HG02678 (cell line): ENCODE results near the gene TCF12.
A peak's percentile ranks its signal among the peaks of the same experiment; 100 is the strongest.
"Not testable (repeated sequence)": the region's sequence is repeated elsewhere in the genome, so short reads cannot be mapped to it uniquely, and the experiment has no call there.

ENCODE experiments used
- ATAC-seq: cut with Tn5 transposase; IDR thresholded peaks from one replicate; pipeline ENCODE4 v1.9.1; 2021; ENCODE audit warnings: mild to moderate bottlenecking, moderate library complexity; ENCODE audit not compliant: unreplicated experiment

The TCF12 gene

DNA sequence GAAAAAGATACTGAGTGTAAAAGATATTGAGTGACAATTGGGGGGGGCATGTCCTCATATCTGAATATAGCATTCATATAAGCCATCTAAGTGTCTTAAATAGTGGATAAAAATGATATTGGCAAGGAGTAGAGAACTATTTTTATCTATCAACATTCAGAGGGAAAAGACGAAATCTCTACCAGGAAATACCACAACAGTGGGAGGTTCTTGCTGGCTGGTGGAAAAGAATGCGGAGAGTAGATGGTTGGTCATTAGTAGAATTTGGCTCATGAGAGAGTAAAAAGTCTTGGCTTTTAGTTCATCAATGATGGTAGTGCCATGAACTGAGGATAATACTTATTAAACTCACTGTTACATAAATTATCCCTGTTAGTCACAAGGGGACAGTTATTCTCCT lies 4.8 kb upstream of the TCF12 start:
- no peak for ATAC-seq

DNA sequence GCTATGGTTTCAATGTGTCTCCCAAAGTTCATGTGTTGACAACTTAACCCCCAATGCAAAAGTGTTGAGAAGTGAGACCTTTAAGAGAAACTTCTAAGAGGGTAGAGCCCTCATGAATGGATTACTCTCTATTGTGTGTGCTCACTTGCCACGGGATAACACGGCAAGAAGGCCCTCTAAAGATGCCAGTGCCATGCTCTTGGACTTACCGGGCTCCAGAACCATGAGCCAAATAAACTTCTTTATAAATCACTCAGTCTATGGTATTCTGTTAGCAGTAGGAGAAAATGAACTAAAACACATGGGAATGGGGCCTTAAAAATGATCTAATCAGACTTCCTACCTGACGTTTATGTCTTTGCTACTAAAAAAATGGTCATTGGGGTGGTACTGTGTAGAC lies 2.6 kb upstream of the TCF12 start:
- ATAC-seq, result no peak

DNA sequence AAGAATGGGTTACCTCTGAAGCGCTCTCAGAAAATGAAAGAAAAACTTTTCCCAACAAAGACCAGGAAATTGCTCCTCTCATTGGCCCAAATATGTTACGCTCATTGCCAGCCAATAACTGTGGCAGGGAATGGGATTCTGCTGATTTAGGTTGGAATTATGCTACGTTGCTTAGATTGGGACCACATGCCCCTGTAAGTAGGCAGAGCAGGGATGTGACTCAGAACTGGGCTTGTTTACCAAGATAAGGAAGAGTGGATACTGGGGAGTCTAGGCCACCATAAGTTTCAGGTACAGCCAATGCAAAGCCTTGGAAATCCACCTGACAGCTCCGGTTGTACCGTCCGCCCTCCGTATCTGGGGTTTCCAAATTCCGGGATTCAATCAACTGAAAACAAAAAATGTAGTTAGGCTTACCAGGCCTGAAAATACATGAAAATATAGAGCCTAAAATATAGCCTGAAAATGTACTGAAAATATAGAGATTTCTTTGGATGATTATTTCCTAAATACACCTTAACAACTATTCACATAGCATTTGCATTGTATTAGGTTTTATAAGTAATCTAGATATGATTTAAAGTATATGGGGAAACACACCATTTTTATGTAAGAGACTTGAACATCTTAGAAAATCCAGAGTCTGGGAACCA lies 1.5 kb upstream of the TCF12 start:
- ATAC-seq, result no peak

DNA sequence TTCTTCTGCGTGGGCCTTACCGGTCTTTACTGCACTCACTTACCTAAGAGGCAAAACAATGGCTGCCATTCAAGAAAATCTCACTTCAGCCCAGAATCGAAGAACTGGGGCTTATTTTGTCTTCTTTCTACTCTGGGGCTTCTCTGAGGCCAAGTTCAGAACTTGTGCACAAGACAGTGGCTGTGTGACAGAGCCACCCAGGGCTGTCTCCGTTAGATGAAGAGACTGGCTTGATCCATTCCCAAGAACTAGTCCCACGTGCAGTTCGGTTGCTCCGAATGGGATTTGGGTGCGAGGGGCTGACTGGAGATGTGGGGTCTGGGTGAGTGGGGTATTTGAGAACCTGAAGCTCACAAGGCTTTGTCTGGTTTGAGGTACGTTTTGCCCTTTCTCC lies 795 bp upstream of the TCF12 start:
- ATAC-seq, result no peak

DNA sequence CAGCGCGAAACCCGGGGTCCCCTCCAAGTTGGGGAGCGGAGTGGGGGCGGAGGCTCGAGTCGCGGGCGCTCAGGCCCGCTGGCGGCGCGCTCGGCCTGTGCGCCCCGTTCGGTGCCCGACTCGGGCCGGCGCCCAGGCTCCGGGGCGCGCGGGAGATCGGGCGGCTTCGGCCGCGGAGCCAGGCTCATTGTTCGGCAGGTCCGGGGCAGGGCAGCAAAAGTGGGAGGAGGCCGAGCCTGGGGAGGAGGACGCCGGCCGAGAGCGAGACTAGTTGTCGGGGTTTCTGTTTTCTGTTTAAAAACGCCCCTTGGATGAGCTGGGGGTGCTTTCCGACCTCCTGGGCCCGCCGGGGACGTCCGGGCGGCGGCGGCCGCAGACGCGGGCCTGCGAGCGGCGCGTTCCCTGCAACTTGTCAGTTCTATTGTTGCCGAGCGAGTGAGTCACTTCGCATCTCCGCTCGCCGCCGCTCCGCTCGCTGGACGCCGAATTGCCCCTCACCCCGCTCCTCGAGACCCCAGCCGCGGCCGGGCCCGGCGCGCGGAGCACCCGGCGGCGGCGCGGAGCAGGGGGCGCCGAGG lies 676 bp downstream of the TCF12 start:
- ATAC-seq, result peak; percentile 29

DNA sequence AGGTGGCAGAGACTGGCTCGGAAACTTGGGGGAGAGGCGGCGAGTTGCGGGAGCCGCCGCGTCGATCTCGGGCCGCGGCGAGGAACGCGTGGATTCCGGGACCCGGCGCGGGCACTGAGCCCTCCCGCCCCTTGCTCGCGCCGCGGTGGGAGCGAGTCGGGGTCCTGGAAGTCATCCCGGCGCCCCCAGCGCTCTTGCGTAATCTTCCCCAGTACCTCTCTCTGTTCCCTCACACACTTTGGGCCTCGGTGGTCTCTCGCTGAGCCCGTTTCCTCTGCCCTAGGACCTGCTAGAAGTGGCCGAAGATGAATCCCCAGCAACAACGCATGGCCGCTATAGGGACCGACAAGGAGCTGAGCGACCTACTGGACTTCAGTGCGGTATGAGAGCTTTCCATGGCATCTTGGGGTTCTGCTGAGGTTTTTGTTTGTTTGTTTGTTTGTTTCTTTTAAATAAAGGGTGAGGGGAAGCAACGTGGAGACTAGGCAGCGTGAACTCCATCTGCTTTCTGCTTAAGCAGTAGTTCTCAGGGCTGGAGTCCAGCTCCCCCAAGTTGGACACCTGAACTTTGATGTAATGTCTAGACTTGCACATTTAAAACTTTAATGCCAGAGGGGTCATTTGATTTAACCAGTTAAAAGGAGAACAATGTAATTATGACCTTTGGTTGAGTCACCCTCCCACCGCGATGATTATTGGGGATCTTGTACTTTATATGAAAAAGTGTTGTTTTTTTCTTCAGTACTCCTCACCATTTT lies 1.3 kb downstream of the TCF12 start:
- ATAC-seq, result no peak

DNA sequence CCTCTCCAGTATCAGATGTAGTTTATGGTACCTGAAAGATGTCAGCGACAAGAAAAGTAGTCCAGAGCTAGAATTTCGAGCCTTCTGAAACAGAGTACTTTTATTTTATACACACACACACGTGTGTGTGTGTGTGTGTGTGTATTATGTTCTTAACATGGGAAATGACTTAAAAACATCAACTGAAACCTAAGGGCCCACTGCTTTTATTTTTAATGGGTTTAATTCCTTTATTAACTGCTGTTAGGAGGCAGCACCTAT lies 1.9 kb downstream of the TCF12 start:
- ATAC-seq, result no peak

DNA sequence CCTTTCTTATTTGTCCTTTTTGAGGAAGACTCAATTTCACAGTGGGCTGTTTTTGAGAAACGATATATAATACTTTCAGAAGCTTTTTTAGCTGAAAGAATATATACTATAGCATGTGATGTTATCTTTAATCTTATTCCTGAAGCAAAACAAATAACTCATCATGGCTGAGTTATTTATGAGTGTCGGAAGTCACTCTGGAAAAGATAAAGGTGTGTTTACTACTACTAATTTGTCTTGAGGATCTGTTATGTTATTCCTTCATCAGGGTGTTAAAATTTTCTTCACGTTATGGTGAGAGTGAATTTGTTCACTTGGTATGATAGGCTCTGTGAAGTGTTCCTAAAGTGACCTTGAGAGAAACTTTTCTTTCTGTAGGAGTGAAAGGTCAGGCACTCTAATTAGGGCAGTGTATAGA lies 4.7 kb downstream of the TCF12 start:
- ATAC-seq, result no peak

DNA sequence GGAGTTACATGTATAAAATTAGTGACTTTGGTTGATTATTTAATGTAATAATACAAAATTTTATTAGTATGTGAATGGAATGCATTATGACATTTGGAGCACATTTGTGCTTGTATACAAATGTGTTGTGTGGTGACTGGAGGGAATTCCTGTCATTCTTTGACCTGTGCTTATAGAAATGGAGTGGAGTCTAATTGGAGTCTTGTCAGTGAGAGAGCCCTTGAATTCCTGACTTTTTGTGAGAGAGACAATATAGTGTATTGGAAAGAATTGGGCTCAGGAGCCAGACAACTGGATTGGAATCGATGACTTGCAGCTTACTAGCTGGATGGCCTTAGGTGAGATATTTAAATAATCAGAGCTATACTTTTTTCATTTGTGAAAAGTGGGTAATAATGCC lies 9.4 kb downstream of the TCF12 start:
- ATAC-seq, result no peak

DNA sequence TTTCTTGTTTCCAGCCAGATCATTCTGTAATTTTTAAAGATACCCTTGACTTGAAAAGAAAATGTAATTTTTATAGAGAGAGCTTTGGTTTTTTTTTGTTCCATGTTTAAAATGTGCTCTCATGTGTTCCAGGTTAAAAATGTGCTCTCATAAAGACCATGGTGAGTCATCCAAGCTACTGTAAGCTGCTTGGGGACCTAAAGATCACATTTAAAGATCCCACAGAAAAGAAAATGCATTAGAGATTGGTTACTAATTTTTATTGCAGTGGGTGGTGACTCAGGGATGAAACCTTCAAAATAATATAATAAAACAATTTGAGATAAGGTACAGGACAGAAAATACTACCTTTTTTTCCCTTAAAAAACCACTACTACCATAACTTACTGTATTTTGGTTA lies 11.0 kb downstream of the TCF12 start:
- no peak for ATAC-seq

DNA sequence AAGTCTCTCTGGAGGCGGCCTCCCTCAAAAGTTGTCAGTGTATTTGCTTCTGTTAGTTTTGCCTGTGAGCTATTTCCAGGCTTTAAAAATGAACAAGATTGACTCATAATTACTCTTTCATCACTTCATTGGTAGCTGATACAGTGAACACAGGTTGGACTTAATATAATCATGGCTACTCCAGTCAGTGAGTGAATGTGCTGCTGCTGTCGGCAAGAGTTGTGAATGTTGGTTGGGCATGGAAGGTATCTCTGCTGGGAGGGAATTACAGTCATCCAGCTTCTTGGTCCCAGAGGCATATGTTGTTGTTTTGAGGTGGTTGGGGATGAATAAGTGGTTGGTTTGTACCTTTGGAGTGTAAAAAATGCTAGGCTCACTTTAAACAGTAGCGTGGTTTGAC lies 11.5 kb downstream of the TCF12 start:
- no peak for ATAC-seq

DNA sequence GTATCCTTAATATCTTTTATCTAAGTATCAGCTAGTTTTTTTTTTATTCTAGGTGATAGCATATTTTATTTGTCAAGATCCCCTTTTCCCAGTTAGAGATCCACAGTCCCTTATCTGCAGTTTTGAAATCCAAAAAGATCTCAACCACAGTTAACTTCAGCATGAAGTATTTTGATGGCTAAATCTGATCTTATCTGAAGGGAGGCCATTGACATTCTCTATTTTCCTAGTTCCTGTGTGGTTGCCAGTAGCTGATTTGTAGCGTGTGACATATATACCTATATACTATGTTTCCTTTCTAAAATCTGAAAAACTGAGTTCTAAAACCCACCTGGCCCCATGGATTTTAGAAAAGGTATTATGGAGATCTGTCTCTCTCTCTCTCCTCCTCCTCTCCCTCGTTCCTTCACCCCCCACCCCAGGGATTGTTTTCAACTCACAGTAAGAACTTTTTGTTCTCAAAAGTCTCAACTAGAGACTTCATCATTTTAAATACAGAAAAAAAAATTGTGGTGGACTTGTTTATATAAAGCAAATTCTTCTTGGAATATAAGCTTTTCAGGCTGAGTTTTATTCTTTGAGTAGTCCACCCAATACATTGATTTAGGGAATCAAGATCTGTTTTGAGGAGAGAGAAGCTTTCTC lies 12.3 kb downstream of the TCF12 start:
- no peak for ATAC-seq

DNA sequence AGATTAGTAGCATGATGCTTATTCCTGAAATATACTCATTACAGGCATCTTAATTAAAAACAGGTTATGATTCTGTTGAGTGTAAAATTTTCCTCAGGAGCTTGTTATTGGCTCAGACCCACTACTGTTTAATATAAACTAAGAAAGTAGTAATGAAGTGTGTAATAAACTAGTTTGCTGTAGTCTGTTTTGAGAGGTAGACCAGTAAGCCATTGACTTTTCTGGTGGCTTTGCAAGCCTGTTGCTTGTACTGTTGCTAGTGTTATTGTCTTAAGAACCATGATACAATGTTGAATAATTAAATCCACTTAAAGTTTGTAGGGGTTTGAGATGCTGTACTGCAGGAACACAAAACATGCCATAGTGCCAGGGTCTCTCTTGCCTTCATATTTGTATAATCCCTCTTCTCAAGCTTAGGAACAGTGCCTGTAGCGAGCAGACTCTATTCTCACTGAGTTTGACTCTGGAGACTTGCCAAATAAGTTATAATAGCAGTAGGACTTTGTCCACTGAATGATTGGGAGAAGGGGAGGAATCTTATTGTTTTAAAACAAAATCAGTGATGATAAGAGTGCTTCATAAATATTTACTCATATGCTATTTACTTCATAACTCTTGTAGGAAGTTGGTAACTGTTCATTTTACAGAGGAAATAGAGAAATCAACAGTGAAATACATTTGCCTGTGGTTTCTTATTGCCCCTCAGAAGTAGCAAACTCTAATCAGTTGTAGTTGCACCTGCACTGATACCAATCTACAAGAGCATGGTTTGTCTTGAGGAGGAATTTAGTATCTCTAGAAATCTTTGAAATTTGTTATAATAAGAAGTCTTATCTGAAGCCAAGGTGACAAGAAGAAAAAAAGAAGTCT lies 13.4 kb downstream of the TCF12 start:
- ATAC-seq, result peak; percentile 62

DNA sequence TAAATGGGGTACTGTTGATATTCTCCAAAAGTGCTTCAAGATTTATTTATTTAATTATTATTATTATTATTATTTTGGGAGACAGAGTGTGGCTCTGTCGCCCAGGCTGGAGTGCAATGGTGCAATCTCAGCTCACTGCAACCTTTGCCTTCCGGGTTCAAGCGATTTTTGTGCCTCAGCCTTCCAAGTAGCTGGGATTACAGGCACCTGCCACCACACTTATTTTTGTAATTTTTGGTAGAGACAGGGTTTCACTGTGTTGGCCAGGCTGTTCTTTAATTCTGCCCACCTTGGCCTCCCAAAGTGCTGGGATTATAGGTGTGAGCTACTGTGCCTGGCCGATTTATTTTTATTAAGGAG lies 14.0 kb downstream of the TCF12 start:
- not testable (repeated sequence) for ATAC-seq

DNA sequence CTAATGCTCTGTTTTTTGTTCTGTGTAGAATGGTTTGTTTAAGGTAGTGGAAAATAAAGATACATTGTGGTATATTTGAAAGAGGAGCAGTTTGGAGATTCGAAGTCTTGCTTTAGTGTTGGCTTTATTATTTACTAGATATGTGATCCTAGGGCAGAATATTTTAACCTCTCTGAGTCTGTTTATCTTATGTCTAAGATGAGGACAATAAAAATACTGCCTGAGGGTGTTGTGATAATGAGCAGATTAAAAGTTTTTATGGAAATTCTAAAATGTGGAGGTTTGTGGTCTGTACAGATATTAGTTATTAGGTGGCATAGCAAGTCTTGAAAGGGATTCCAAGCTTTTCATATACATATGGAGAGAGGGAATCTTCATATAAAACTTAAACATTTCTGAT lies 15.0 kb downstream of the TCF12 start:
- ATAC-seq, result no peak

DNA sequence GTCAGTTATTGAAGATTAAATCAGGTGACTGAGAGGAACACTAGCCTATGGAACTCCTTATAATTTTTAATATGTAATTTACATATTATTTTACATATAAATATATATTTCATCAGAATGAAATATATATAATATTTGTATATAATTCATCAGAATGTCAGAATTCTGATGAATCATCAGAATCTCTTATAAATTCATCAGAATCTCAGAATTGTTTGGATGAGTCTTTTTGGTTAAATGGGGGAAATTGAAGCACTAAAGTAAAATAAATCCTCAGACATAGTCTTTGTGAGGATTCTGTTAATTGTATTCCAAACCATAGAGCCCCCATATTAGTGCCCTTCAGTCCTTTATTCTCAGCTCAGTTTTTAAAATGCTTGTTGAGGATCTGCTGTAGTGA lies 15.4 kb downstream of the TCF12 start:
- no peak for ATAC-seq

DNA sequence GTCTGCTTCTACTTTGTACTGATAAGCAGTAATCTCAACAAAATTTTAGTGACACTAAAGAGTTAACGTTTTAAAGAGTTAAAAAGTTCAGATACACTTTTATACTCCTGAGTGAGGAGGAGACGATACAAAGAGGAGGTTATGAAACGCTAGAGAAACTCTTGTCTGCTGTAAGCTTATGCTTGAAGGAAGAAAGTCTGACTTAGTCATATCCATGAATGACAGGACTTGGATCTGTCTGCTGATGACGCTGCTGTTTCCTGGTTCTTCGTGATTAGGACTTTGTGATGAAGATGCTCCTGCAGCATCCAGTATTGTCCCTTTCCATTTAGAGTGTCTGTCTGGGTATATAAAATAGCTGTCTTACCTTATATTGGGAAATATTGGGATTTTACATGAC lies 15.8 kb downstream of the TCF12 start:
- no peak for ATAC-seq

DNA sequence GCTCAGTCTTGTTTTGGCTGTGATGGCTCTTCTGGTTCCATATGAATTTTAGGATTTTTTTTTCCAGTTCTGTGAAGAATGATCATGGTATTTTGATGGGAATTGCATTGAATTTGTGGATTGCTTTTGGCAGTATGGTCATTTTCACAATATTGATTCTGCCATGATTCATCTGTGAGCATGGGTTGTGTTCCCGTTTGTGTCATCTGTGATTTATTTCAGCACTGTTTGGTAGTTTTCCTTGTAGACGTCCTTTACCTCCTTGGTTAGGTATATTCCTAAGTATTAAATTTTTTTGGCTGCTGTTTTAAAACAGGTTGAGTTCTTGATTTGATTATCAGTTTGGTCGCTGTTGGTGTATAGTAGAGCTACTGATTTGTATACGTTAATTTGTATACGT lies 18.5 kb downstream of the TCF12 start:
- ATAC-seq, result no peak

DNA sequence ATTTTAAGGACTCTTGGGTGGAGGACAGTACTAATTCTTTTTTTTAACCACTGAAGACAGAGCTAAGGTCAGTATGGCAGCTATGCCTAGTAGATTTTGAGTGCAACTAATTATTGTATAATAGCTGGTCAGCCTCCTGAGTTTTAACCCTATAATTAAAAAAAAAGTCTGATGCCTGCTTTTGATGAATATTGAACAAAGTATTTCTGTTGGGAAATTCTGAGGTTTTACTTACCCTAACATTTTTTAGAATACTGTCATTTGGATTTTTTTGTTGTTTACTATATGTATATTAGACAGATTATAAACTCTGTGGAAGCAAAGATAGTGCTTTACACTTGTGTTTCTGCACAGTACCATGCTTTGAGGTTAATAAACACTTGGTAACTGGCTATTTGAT lies 20.8 kb downstream of the TCF12 start:
- no peak for ATAC-seq

DNA sequence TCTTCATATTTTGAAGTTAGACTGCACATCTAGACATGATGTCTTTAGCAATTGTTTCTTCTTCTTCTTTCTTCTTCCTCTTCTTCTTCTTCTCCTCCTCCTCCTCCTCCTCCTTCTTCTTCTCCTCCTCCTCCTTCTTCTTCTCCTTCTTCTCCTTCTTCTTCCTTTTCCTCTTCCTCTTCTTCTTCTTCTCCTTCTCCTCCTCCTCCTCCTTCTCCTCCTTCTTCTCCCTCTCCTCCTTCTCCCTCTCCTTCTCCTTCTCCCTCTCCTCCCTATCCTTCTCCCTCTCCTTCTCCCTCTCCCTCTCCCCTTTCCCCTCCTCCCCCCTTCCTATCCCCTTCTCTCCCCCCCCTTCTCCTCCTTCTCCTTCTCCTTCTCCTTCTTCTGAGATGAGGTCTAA lies 21.9 kb downstream of the TCF12 start:
- ATAC-seq, result no peak

DNA sequence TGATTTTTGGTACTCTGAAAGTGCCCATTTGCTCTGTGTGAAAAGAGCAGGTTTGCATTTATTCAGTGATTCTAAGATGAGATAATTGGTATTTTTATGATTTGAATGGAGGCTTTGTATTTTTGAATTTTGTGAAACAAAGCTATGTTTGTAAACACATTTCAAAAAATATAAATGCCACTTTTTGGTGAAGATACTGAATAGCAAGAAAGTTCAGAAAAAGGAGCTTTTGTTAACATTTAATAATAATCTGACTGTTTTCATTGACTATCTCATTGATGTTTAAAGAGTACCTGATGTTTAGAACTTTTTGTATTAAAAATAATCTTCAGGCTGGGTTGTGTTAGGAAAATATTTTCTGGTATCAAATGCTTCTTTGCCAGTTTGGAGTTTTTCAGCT lies 23.7 kb downstream of the TCF12 start:
- no peak for ATAC-seq
